ENCODE results near the gene CCIN.

- TF ChIP-seq CTCF (IDR thresholded peaks at IDR 0.05) (no peak), POLR2A (IDR thresholded peaks at IDR 0.05) (no peak), POLR2AphosphoS5 (IDR thresholded peaks at IDR 0.05; ENCODE audit: insufficient read depth in 1 of 2, low read depth in 1 of 2) (no peak)
Observed at GRCh38 chr9:36170531-36170930, 1.3 kb downstream of the CCIN start.

Measured in vagina (tissue), 2 donors.